PC-9 (cell line): ENCODE measurements around the gene FREM2. TPM values are rescaled to one million over a fixed set of nuclear protein-coding genes. Genes with fewer than 3 reads are reported as not detected.

Source experiments
- BruUV-seq: library from RNA; stranded (reverse); fragments of 400-500 nt; replicated peaks from 2 replicates; lab custom pipeline; 2021; lab: Mats Ljungman, UMichigan
- CTCF ChIA-PET: fragments of 300-600 bp; sonication (Branson Sonifier 250); formaldehyde crosslinking; loops from one replicate; lab custom pipeline; 2022; ENCODE audit warnings: antibody characterized with exemption; lab: Charles Lee
- POLR2A ChIA-PET: fragments of 300-600 bp; sonication (Branson Sonifier 250); formaldehyde crosslinking; loops from one replicate; lab custom pipeline; 2022; ENCODE audit warnings: antibody characterized with exemption; ENCODE audit not compliant: unreplicated experiment; lab: Charles Lee
- DNase-seq, 2 experiments: peaks; one replicate each; pipeline versions ENCODE4 v3.0.0 to v3.0.0-alpha.2; 2015 to 2022; ENCODE audit warnings: mixed read lengths in 1 of 2
- H2AFZ ChIP-seq: fragments of 200-600 bp; sonication (generic); 2 replicates; pipeline ENCODE4 v1.8.1; 2017; ENCODE audit warnings: antibody characterized with exemption
- H3F3A ChIP-seq: fragments of 200-600 bp; sonication (generic); 2 replicates; pipeline ENCODE4 v1.8.1; 2017; ENCODE audit warnings: antibody characterized with exemption, mild to moderate bottlenecking, low read depth; ENCODE audit not compliant: insufficient read depth
- H3K27ac ChIP-seq: fragments of 200-600 bp; sonication (generic); 2 replicates; pipeline ENCODE4 v1.6.1; 2016; ENCODE audit warnings: mixed run types
- H3K27me3 ChIP-seq: fragments of 200-600 bp; sonication (generic); 2 replicates; pipeline ENCODE4 v1.6.1; 2016; ENCODE audit warnings: low read depth, mixed run types; ENCODE audit not compliant: insufficient read depth
- H3K36me3 ChIP-seq: fragments of 200-600 bp; sonication (generic); 2 replicates; pipeline ENCODE4 v1.6.1; 2016; ENCODE audit warnings: low read depth, mixed run types
- H3K4me1 ChIP-seq: fragments of 200-600 bp; sonication (generic); replicated peaks from 2 replicates; pipeline ENCODE4 v1.6.1; 2016; ENCODE audit warnings: mixed run types; ENCODE audit not compliant: insufficient read depth
- H3K4me2 ChIP-seq: fragments of 200-600 bp; sonication (generic); 2 replicates; pipeline ENCODE4 v1.6.1; 2017; ENCODE audit warnings: mixed run types
- H3K4me3 ChIP-seq: fragments of 200-600 bp; sonication (generic); 2 replicates; pipeline ENCODE4 v1.6.1; 2016; ENCODE audit warnings: mixed run types
- H3K79me2 ChIP-seq: fragments of 200-600 bp; sonication (generic); 2 replicates; pipeline ENCODE4 v1.6.1; 2017; ENCODE audit warnings: low read depth, mixed run types
- H3K9me2 ChIP-seq: fragments of 200-600 bp; sonication (generic); 2 replicates; pipeline ENCODE4 v1.8.1; 2017; ENCODE audit warnings: mild to moderate bottlenecking; ENCODE audit not compliant: insufficient read depth
- H3K9me3 ChIP-seq: fragments of 200-600 bp; sonication (generic); 2 replicates; pipeline ENCODE4 v1.8.1; 2016; ENCODE audit warnings: low read depth; ENCODE audit not compliant: insufficient read depth
- H4K20me1 ChIP-seq: fragments of 200-600 bp; sonication (generic); 2 replicates; pipeline ENCODE4 v1.8.1; 2017; ENCODE audit not compliant: insufficient read depth
- CTCF ChIP-seq: fragments of 200-600 bp; sonication (generic); conservative IDR thresholded peaks from 2 replicates; pipeline ENCODE4 v1.6.1; 2017; ENCODE audit warnings: mixed run types, antibody characterized with exemption, mild to moderate bottlenecking, moderate library complexity
- EZH2 ChIP-seq: fragments of 200-600 bp; sonication (generic); IDR thresholded peaks from 2 replicates; pipeline ENCODE4 v1.8.0; 2017; ENCODE audit warnings: antibody characterized with exemption, low read depth
- intact Hi-C: fragments of 100-400 bp; cut with micrococcal nuclease; formaldehyde crosslinking; loops from one replicate; pipeline ENCODE4 v1.10.0; 2022; ENCODE audit not compliant: unreplicated experiment
- total RNA-seq: library from RNA; stranded (reverse); gene quantifications from 2 replicates; pipeline ENCODE4 v1.2.3, GENCODE V29; 2021

FREM2 gene
- total RNA-seq, 1 experiment from 2014 or later, result 0.65 TPM

- no peak overlapping the region for H2AFZ ChIP-seq
- no peaks in the 10 kb centered on the region for H3K36me3 ChIP-seq
- BruUV-seq, result no TSS peak
- ChIA-PET POLR2A (no interaction called here), CTCF (interaction anchor here (1.0 kb wide), 1 partner anchor 187 kb away, joined by 10 read pairs; no protein-coding TSS in a partner anchor)
- no peak overlapping the region for H3K4me3 ChIP-seq
- H3K4me1 ChIP-seq, result no peaks in the 10 kb centered on the region
- intact Hi-C loops, result loop anchor here (10.0 kb wide), 2 partner anchors 188 to 288 kb away; partner anchors contain the start of gene FREM2
- H3K4me2 ChIP-seq, result peak overlapping the region; percentile 19; the same call in 1 of the 2 replicates
- no peaks in the 10 kb centered on the region for H3F3A ChIP-seq
- H3K27ac ChIP-seq, result no peak overlapping the region
- H3K79me2 ChIP-seq, result no peaks in the 10 kb centered on the region
- H3K9me3 ChIP-seq, result no peaks in the 10 kb centered on the region
- no peaks in the 10 kb centered on the region; the same call in 1 of the 2 replicates for H4K20me1 ChIP-seq
- no peaks in the 10 kb centered on the region for H3K27me3 ChIP-seq
- TF ChIP-seq CTCF, result peak; percentile 69
- TF ChIP-seq EZH2, result no peak
- DNase-seq, result peak in 1 of 2 experiments; percentile 42
- H3K9me2 ChIP-seq, result no peaks in the 10 kb centered on the region
Observed at GRCh38 chr13:38872693-38873092, 185.8 kb downstream of the FREM2 start.

GRCh38 chr13:38875186-38875875, 188.5 kb downstream of the FREM2 start:
- intact Hi-C loops, result loop anchor here (10.0 kb wide), 2 partner anchors 191 to 291 kb away; partner anchors contain the start of gene FREM2
- no peak overlapping the region for H2AFZ ChIP-seq
- H3K4me1 ChIP-seq, result no peaks in the 10 kb centered on the region
- no peak overlapping the region for H3K4me2 ChIP-seq
- TF ChIP-seq EZH2 (no peak), CTCF (no peak)
- BruUV-seq, result no TSS peak
- no peaks in the 10 kb centered on the region; the same call in 1 of the 2 replicates for H4K20me1 ChIP-seq
- no peak for DNase-seq
- H3K79me2 ChIP-seq, result no peaks in the 10 kb centered on the region
- no peaks in the 10 kb centered on the region for H3F3A ChIP-seq
- no peaks in the 10 kb centered on the region for H3K9me3 ChIP-seq
- H3K27me3 ChIP-seq, result no peaks in the 10 kb centered on the region
- no peaks in the 10 kb centered on the region for H3K9me2 ChIP-seq
- ChIA-PET CTCF (interaction anchor here (0.6 kb wide), 1 partner anchor 181 kb away, joined by 3 read pairs; no protein-coding TSS in a partner anchor), POLR2A (no interaction called here)
- no peak overlapping the region for H3K27ac ChIP-seq
- no peaks in the 10 kb centered on the region for H3K36me3 ChIP-seq
- no peak overlapping the region for H3K4me3 ChIP-seq

GRCh38 chr13:38879278-38879677, 192.4 kb downstream of the FREM2 start:
- Histone ChIP-seq H3K9me3 (no peaks in the 10 kb centered on the region), H2AFZ (no peak overlapping the region), H4K20me1 (no peaks in the 10 kb centered on the region; the same call in 1 of the 2 replicates), H3K9me2 (no peaks in the 10 kb centered on the region), H3K79me2 (no peaks in the 10 kb centered on the region), H3K27ac (no peak overlapping the region), H3K4me3 (no peak overlapping the region), H3K4me1 (no peaks in the 10 kb centered on the region), H3K4me2 (no peak overlapping the region), H3K36me3 (no peaks in the 10 kb centered on the region), H3K27me3 (no peaks in the 10 kb centered on the region), H3F3A (no peaks in the 10 kb centered on the region)
- TF ChIP-seq EZH2, result no peak
- no peak for TF ChIP-seq CTCF
- BruUV-seq, result no TSS peak
- POLR2A ChIA-PET, result no interaction called here
- no peak for DNase-seq
- intact Hi-C loops, result loop anchor here (10.0 kb wide), 2 partner anchors 194 to 294 kb away; partner anchors contain the start of gene FREM2
- CTCF ChIA-PET, result no interaction called here
